Esophagus muscularis mucosa (tissue), 3 donors: ENCODE measurements around the gene TMPRSS11E.

Source experiments
- EP300 ChIP-seq: sonication (generic); formaldehyde crosslinking; IDR thresholded peaks from one replicate; pipeline ENCODE4 v1.6.1; 2017; ENCODE audit warnings: antibody characterized with exemption
- TF ChIP-seq, protein P1 (sequence below), 3 experiments: fragments of 200-600 bp in 2 of 3; fragments of 450-650 bp in 1 of 3; sonication (generic) in 2 of 3; IDR thresholded peaks; one replicate each; pipeline ENCODE4 v1.5.1; 2017 to 2019; ENCODE audit warnings: antibody characterized with exemption in 3 of 3, mild to moderate bottlenecking in 2 of 3, moderate library complexity in 1 of 3

DNA sequence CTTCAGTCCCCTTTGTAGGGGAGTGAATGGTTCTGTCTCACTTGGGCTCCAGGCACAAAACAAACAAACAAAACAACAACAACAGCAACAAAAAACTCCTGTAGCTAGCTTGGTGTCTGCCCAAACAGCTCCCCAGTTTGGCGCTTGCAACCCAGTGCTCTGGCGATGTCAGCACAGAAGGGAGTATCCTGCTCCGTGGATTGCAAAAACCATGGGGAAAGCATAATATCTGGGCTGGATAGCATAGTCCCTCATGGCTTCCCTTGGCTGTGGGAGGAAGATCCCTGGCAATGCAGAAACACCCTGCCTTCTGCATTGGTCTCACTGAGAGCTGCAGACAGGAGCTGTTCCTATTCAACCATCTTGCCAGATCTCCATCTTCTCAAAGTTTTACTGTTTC is 89.1 kb downstream of the TMPRSS11E start:
- no peak for TF ChIP-seq EP300
- TF ChIP-seq, protein P1, sequence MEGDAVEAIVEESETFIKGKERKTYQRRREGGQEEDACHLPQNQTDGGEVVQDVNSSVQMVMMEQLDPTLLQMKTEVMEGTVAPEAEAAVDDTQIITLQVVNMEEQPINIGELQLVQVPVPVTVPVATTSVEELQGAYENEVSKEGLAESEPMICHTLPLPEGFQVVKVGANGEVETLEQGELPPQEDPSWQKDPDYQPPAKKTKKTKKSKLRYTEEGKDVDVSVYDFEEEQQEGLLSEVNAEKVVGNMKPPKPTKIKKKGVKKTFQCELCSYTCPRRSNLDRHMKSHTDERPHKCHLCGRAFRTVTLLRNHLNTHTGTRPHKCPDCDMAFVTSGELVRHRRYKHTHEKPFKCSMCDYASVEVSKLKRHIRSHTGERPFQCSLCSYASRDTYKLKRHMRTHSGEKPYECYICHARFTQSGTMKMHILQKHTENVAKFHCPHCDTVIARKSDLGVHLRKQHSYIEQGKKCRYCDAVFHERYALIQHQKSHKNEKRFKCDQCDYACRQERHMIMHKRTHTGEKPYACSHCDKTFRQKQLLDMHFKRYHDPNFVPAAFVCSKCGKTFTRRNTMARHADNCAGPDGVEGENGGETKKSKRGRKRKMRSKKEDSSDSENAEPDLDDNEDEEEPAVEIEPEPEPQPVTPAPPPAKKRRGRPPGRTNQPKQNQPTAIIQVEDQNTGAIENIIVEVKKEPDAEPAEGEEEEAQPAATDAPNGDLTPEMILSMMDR (IDR thresholded peaks at IDR 0.05): no peak
